HEK293 (cell line): ENCODE data around the gene PPAT.

Source experiments
- CTCF ChIA-PET: fragments of 350-600 bp; formaldehyde crosslinking; extraction: SDS; loops from one replicate; lab custom pipeline; 2021; ENCODE audit warnings: antibody characterized with exemption; lab: Yijun Ruan, JAX
- POLR2A ChIA-PET: fragments of 300-600 bp; formaldehyde crosslinking; extraction: SDS; loops from one replicate; lab custom pipeline; 2020; ENCODE audit warnings: antibody characterized with exemption, inconsistent platforms; lab: Yijun Ruan, JAX
- H3K27ac ChIP-seq: fragments of 200-500 bp; sonication (Bioruptor generic); 2 replicates; pipeline ENCODE4 v1.5.1; 2014; ENCODE audit warnings: low read depth, low read length, control low read depth, inconsistent platforms; ENCODE audit errors: extremely low read depth
- H3K36me3 ChIP-seq, 2 experiments: fragments of 200-500 bp in 1 of 2; sonication (Bioruptor generic) in 1 of 2; 1 replicate in 1 of 2; 2 replicates in 1 of 2; pipeline ENCODE4 v1.5.1; 2014 to 2017; ENCODE audit warnings: inconsistent platforms in 2 of 2, low read length in 2 of 2; ENCODE audit not compliant: control insufficient read depth in 2 of 2, insufficient read depth in 1 of 2
- H3K4me1 ChIP-seq: fragments of 200-500 bp; sonication (Bioruptor generic); 2 replicates; pipeline ENCODE4 v1.5.1; 2014; ENCODE audit warnings: mild to moderate bottlenecking, low read length, inconsistent platforms; ENCODE audit not compliant: control insufficient read depth, insufficient read depth
- H3K4me3 ChIP-seq: 2 replicates; pipeline ENCODE4 v1.5.1; 2011; ENCODE audit warnings: low read depth, mild to moderate bottlenecking, control low read depth, low read length, moderate library complexity
- H3K9me3 ChIP-seq: fragments of 200-500 bp; sonication (Bioruptor generic); 2 replicates; pipeline ENCODE4 v1.5.1; 2014; ENCODE audit warnings: low read depth, low read length, inconsistent platforms; ENCODE audit not compliant: control insufficient read depth, insufficient read depth
- BCL6B ChIP-seq: fragments of 450-650 bp; formaldehyde crosslinking; IDR thresholded peaks from 2 replicates; pipeline ENCODE4 v1.5.1; 2017; ENCODE audit warnings: missing biosample characterization, missing genetic modification characterization
- FEZF1 ChIP-seq: fragments of 450-650 bp; formaldehyde crosslinking; IDR thresholded peaks from 2 replicates; pipeline ENCODE4 v1.5.1; 2016; ENCODE audit warnings: missing biosample characterization, missing genetic modification characterization
- GLIS2 ChIP-seq: fragments of 450-650 bp; formaldehyde crosslinking; IDR thresholded peaks from 2 replicates; pipeline ENCODE4 v1.5.1; 2016; ENCODE audit warnings: missing biosample characterization, missing genetic modification characterization
- KLF8 ChIP-seq: fragments of 450-650 bp; formaldehyde crosslinking; IDR thresholded peaks from 2 replicates; pipeline ENCODE4 v1.5.1; 2016; ENCODE audit warnings: missing biosample characterization, missing genetic modification characterization
- KLF9 ChIP-seq: fragments of 450-650 bp; formaldehyde crosslinking; IDR thresholded peaks from 2 replicates; pipeline ENCODE4 v1.5.1; 2016; ENCODE audit warnings: missing biosample characterization, missing genetic modification characterization, low read depth
- PBX3 ChIP-seq: sonication (generic); formaldehyde crosslinking; IDR thresholded peaks from 2 replicates; pipeline ENCODE4 v1.8.1; 2022; ENCODE audit warnings: mild to moderate bottlenecking, moderate library complexity, missing genetic modification reagents
- PRDM10 ChIP-seq: fragments of 450-650 bp; formaldehyde crosslinking; IDR thresholded peaks from 2 replicates; pipeline ENCODE4 v1.5.1; 2016; ENCODE audit warnings: missing biosample characterization, missing genetic modification characterization
- SP3 ChIP-seq: fragments of 450-650 bp; formaldehyde crosslinking; IDR thresholded peaks from 2 replicates; pipeline ENCODE4 v1.5.1; 2016; ENCODE audit warnings: missing biosample characterization, missing genetic modification characterization
- WT1 ChIP-seq: fragments of 450-650 bp; formaldehyde crosslinking; IDR thresholded peaks from 2 replicates; pipeline ENCODE4 v1.5.1; 2016; ENCODE audit warnings: missing biosample characterization, missing genetic modification characterization
- YY1 ChIP-seq: fragments of 450-650 bp; formaldehyde crosslinking; IDR thresholded peaks from 2 replicates; pipeline ENCODE4 v1.5.1; 2018; ENCODE audit warnings: missing biosample characterization, missing genetic modification characterization
- YY2 ChIP-seq: fragments of 450-650 bp; formaldehyde crosslinking; IDR thresholded peaks from 2 replicates; pipeline ENCODE4 v1.5.1; 2016; ENCODE audit warnings: missing biosample characterization, missing genetic modification characterization
- ZBTB11 ChIP-seq: fragments of 450-650 bp; formaldehyde crosslinking; conservative IDR thresholded peaks from 2 replicates; pipeline ENCODE4 v1.5.1; 2016; ENCODE audit warnings: low read depth, missing biosample characterization, missing genetic modification characterization
- ZBTB26 ChIP-seq: fragments of 450-650 bp; formaldehyde crosslinking; optimal IDR thresholded peaks from 2 replicates; pipeline ENCODE3; 2016; ENCODE audit warnings: missing biosample characterization, mild to moderate bottlenecking, missing genetic modification characterization
- ZEB2 ChIP-seq: fragments of 450-650 bp; formaldehyde crosslinking; IDR thresholded peaks from 2 replicates; pipeline ENCODE4 v1.5.1; 2016; ENCODE audit warnings: missing biosample characterization, missing genetic modification characterization
- ZFP69B ChIP-seq: fragments of 450-650 bp; formaldehyde crosslinking; IDR thresholded peaks from 2 replicates; pipeline ENCODE4 v1.5.1; 2016; ENCODE audit warnings: missing biosample characterization, missing genetic modification characterization
- ZNF114 ChIP-seq: fragments of 450-650 bp; formaldehyde crosslinking; IDR thresholded peaks from 2 replicates; pipeline ENCODE4 v1.5.0; 2017; ENCODE audit warnings: missing biosample characterization, missing genetic modification characterization
- ZNF24 ChIP-seq: fragments of 450-650 bp; formaldehyde crosslinking; IDR thresholded peaks from 2 replicates; pipeline ENCODE4 v1.5.1; 2016; ENCODE audit warnings: missing biosample characterization, missing genetic modification characterization
- ZNF341 ChIP-seq: fragments of 450-650 bp; formaldehyde crosslinking; IDR thresholded peaks from 2 replicates; pipeline ENCODE4; 2016; ENCODE audit warnings: low read depth, missing biosample characterization, missing genetic modification characterization
- ZNF488 ChIP-seq: fragments of 450-650 bp; formaldehyde crosslinking; IDR thresholded peaks from 2 replicates; pipeline ENCODE4 v1.5.1; 2016; ENCODE audit warnings: missing biosample characterization, missing genetic modification characterization
- ZNF521 ChIP-seq: fragments of 450-650 bp; formaldehyde crosslinking; IDR thresholded peaks from 2 replicates; pipeline ENCODE4 v1.5.1; 2017; ENCODE audit warnings: missing biosample characterization, mild to moderate bottlenecking, missing genetic modification characterization
- ZNF571 ChIP-seq: fragments of 450-650 bp; formaldehyde crosslinking; IDR thresholded peaks from 2 replicates; pipeline ENCODE4 v1.5.0; 2017; ENCODE audit warnings: missing biosample characterization, missing genetic modification characterization
- ZNF600 ChIP-seq: fragments of 450-650 bp; formaldehyde crosslinking; IDR thresholded peaks from 2 replicates; pipeline ENCODE4 v1.5.1; 2016; ENCODE audit warnings: missing biosample characterization, missing genetic modification characterization
- ZNF785 ChIP-seq: fragments of 450-650 bp; formaldehyde crosslinking; IDR thresholded peaks from 2 replicates; pipeline ENCODE4 v1.5.1; 2016; ENCODE audit warnings: missing biosample characterization, missing genetic modification characterization
- ZSCAN4 ChIP-seq: fragments of 450-650 bp; formaldehyde crosslinking; IDR thresholded peaks from 2 replicates; pipeline ENCODE4 v1.5.1; 2017; ENCODE audit warnings: missing biosample characterization, missing genetic modification characterization

The PPAT gene

GRCh38 chr4:56467284-56468096 lies 32.1 kb upstream of the PPAT start, which contains the start of gene SRP72:
SRP72 (plus strand) TSS chr4:56467617; CDS start chr4:56467636, 19 bp downstream.
- ChIA-PET POLR2A (interaction anchor here (1.4 to 1.9 kb wide), 3 partner anchors 32 to 440 kb away, joined by 4 to 14 read pairs (median 5); partner anchors contain the start of genes PAICS, PPAT and REST), CTCF (interaction anchor here (0.7 kb wide), 1 partner anchor 77 kb away, joined by 3 read pairs; no protein-coding TSS in a partner anchor)
- no peaks in the 10 kb centered on the region for H3K4me1 ChIP-seq
- peak within 1 kb of the TSS; percentile 68 for H3K27ac ChIP-seq
- H3K4me3 ChIP-seq, result peak within 1 kb of the TSS; percentile 87
- peaks cover 23 to 44% of the 10 kb centered on the region in 2 experiments for H3K36me3 ChIP-seq
- H3K9me3 ChIP-seq, result no peaks in the 10 kb centered on the region
- TF ChIP-seq ZNF521 (tag by site-specific recombination) (no peak), ZNF785 (tag by site-specific recombination) (no peak), ZNF571 (tag by site-specific recombination) (no peak), BCL6B (tag by site-specific recombination) (no peak), YY2 (tag by site-specific recombination) (0 out of 2 replicates have a peak, but pooled peaks have one; percentile 32), ZNF24 (no peak), ZFP69B (tag by site-specific recombination) (no peak), SP3 (tag by site-specific recombination) (peak; percentile 64), KLF8 (tag by site-specific recombination) (peak; percentile 24; the same call in 1 of the 2 replicates), ZNF341 (tag by site-specific recombination) (peak; percentile 74), KLF9 (peak; percentile 69), ZSCAN4 (no peak), ZNF488 (tag by site-specific recombination) (no peak), PBX3 (CRISPR knock-in tag) (no peak), ZBTB11 (tag by site-specific recombination) (peak; percentile 87), WT1 (tag by site-specific recombination) (peak; percentile 34), ZEB2 (tag by site-specific recombination) (0 out of 2 replicates have a peak, but pooled peaks have one; percentile 38), ZBTB26 (tag by site-specific recombination) (peak; percentile 62), YY1 (tag by site-specific recombination) (peak; percentile 71), ZNF114 (tag by site-specific recombination) (no peak), GLIS2 (tag by site-specific recombination) (no peak; the same call in 1 of the 2 replicates), PRDM10 (tag by site-specific recombination) (peak; percentile 83), FEZF1 (peak; percentile 22; the same call in 1 of the 2 replicates), ZNF600 (tag by site-specific recombination) (no peak; the same call in 1 of the 2 replicates)
